ENCODE measurements around the gene COL27A1.

Gene COL27A1

DNA sequence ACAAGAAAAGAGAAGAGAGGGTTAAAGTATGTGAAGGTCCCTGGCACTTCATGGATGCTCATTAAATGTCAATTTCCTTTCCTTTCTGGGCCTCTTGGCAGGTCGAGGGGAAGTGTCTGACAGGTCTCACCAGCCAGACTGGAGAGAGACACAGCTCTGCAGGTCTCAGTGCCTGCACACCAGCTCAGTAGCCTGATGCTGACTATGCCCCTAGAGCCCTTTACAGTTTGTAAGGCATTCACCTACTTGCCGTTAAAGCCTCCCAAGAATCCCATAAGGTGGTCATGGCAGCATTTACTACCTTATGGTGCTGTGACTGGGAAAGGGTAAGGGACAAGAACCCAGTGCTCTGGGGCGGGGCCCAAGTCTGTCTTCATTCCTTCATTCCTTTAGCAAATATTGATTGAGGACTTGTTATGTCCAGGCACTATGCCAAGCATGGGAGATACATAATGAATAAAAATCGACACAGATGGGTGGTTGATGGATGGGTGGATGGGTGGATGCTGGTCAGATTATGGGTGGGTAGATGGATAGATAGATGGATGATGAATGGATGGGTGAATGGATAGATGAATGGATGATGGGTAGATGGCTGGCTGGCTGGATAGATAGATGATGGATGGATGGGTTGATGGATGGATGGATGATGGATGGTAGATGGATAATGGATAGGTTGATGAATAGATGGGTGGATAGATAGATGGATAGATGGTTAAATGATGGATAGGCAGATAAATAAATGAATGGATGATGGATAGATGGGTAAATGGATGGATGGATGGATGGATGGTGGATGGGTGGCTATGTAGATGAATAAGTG lies 34.9 kb upstream of the COL27A1 start:
- no peak overlapping the region for H3K9ac ChIP-seq
- no peak overlapping the region for H2AFZ ChIP-seq
- H3K4me2 ChIP-seq (ENCODE audit: low read length), result no peak overlapping the region
- no peak overlapping the region for H3K27ac ChIP-seq
- H3K4me3 ChIP-seq (ENCODE audit: low read depth, low read length), result no peak overlapping the region
- H3K79me2 ChIP-seq, result no peaks in the 10 kb centered on the region
- H3K27me3 ChIP-seq (ENCODE audit: control insufficient read depth, insufficient read depth, low read length), result no peaks in the 10 kb centered on the region
- no peaks in the 10 kb centered on the region for H3K4me1 ChIP-seq
- no peaks in the 10 kb centered on the region for H3K9me3 ChIP-seq (ENCODE audit: control insufficient read depth, low read length)
- H3K36me3 ChIP-seq (ENCODE audit: control insufficient read depth, insufficient read depth, low read length), result no peaks in the 10 kb centered on the region
- TF ChIP-seq, protein P1, sequence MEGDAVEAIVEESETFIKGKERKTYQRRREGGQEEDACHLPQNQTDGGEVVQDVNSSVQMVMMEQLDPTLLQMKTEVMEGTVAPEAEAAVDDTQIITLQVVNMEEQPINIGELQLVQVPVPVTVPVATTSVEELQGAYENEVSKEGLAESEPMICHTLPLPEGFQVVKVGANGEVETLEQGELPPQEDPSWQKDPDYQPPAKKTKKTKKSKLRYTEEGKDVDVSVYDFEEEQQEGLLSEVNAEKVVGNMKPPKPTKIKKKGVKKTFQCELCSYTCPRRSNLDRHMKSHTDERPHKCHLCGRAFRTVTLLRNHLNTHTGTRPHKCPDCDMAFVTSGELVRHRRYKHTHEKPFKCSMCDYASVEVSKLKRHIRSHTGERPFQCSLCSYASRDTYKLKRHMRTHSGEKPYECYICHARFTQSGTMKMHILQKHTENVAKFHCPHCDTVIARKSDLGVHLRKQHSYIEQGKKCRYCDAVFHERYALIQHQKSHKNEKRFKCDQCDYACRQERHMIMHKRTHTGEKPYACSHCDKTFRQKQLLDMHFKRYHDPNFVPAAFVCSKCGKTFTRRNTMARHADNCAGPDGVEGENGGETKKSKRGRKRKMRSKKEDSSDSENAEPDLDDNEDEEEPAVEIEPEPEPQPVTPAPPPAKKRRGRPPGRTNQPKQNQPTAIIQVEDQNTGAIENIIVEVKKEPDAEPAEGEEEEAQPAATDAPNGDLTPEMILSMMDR (IDR thresholded peaks at IDR 0.05), result no peak

DNA sequence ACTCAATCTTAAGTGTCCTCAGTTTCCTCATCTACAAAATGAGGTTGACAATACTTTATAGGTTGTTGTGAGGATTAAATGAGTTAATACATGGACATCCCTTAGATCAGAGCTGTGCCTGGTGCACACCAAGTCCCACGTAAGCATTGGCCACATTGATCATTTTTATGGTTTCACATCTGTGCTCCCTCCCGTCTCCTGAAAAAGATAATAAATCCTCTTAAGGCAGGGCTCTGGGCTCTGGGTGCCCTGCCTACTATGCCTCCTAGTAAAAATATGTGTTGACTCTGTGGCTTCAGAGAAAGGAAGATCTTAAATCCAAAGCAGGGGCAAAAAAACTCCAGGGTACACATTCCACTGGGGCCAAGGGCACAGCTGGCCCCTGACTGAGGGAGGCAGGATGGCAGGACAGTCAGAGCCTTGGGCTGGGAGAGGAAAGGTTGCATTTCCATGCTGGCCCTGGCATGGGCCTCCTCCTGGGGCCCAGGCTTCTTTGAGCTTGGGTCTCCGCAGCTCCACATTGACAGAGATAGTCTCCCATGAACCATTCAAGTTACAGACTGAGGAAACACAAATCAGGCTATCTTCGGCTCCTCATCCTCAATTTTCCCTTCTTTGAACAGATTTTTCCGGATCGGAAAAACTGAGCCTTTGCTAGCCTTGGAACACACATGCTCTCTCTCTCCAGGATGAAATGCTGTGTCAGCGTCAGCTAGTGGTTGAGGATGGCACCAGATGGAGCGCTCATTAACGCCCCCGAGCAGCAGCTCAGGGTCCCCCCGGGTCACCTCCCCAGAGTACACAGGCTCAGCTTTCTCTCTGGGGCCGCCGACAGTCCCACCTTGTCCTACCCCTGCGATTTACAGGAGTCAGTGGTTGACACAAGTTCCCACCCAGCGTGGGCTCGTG lies 33.9 kb upstream of the COL27A1 start:
- Histone ChIP-seq H3K36me3 (ENCODE audit: control insufficient read depth, insufficient read depth, low read length) (no peaks in the 10 kb centered on the region), H3K27ac (no peak overlapping the region), H3K9ac (no peak overlapping the region), H3K27me3 (ENCODE audit: control insufficient read depth, insufficient read depth, low read length) (no peaks in the 10 kb centered on the region), H3K4me1 (no peaks in the 10 kb centered on the region), H2AFZ (no peak overlapping the region), H3K4me2 (ENCODE audit: low read length) (no peak overlapping the region), H3K9me3 (ENCODE audit: control insufficient read depth, low read length) (no peaks in the 10 kb centered on the region), H3K4me3 (ENCODE audit: low read depth, low read length) (no peak overlapping the region), H3K79me2 (no peaks in the 10 kb centered on the region)
- TF ChIP-seq, protein P1 (IDR thresholded peaks at IDR 0.05), result no peak

DNA sequence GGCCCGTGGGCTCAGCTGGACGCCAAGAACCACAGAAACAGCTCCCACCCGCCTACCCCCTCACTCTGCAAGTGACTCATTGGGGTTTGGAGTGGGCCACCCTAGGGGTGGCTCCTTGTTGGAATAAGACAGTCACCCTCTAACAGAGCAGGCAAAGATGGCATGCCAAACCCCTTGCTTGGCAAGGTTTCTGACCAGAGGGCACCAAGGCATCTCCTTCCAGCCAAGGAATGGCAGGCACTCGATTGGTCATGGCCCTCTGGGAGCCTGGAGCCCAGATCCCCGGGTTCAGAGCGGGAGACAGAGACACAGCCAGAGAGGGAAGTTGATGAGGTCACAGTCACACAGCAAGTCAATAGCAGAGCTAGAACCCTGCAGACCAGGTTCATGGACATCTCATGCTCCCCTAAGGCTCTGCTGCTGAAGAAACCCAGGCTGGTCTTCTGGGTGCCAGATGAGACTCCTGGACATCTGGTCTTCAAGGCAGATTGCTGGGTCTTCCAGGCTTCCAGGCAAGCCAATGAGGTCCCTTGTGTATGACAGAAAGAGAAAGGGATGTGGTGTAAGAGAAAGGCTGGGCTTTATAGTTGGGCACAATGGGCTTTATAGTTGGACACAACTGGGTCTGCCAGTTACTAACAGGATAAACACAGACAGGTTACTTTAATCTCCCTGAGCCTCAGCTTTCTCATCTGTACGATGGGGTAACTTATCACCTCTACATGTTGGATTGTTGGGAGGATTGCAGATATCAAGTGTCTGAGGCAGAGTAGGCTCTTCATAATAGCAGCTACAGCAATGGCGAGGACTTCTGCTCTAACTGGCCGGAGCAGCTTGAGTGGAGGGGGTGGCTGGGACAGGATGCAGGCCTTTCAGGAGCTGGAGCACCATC lies 33.0 kb upstream of the COL27A1 start:
- Histone ChIP-seq H3K27ac (no peak overlapping the region), H3K9me3 (ENCODE audit: control insufficient read depth, low read length) (no peaks in the 10 kb centered on the region), H3K9ac (no peak overlapping the region), H2AFZ (no peak overlapping the region), H3K36me3 (ENCODE audit: control insufficient read depth, insufficient read depth, low read length) (no peaks in the 10 kb centered on the region), H3K79me2 (no peaks in the 10 kb centered on the region), H3K4me1 (no peaks in the 10 kb centered on the region), H3K4me3 (ENCODE audit: low read depth, low read length) (no peak overlapping the region), H3K4me2 (ENCODE audit: low read length) (no peak overlapping the region), H3K27me3 (ENCODE audit: control insufficient read depth, insufficient read depth, low read length) (no peaks in the 10 kb centered on the region)
- TF ChIP-seq, protein P1 (IDR thresholded peaks at IDR 0.05), result no peak

DNA sequence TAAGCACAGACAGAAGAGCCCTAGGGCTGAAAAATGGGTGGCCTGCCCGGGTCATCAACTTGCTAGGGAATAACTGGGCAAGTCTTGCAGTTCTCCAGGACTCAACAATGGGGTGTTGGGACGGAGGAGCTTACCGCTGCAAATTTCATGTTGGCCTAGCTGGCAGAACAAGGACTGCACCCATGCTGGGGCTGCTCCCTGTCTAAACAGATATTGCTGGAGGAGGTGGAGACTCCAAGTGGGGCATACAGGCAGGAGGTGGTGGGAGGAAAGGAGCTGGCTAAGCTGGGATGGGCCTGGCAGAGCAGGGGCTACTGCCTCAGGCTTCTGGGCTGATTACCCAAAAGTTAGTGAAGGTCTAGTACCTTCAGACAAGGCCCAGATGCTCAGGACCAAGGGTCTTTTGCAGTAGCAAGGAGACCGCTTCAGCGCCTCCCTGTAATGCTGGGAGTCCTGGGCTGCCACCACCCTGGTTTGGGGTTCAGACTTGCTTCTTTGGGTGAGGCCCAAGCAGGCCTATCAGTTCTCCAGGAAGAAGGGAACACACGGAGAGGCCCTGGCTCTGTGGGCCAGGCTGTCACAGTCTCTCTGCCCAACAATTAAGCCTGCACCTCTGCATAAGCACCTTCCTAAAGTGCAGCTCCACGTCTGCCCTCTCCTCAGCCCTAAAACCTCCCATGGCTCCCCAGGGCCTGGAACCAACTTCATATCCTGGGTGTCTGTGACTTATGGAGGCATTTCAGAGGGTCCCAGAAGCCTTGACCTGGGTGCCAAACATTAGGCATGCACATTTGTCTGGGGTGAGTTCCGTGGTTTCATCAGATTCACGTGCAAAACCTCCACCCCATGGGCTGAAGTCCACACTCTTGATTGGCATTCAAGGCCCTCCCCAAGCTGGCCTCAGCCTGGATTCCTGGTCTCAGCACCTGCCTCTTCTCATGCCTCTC lies 32.0 kb upstream of the COL27A1 start:
- TF ChIP-seq, protein P1 (IDR thresholded peaks at IDR 0.05), result no peak
- Histone ChIP-seq H3K4me1 (no peaks in the 10 kb centered on the region), H2AFZ (no peak overlapping the region), H3K9ac (no peak overlapping the region), H3K27ac (no peak overlapping the region), H3K4me2 (ENCODE audit: low read length) (no peak overlapping the region), H3K36me3 (ENCODE audit: control insufficient read depth, insufficient read depth, low read length) (no peaks in the 10 kb centered on the region), H3K4me3 (ENCODE audit: low read depth, low read length) (no peak overlapping the region), H3K79me2 (no peaks in the 10 kb centered on the region), H3K9me3 (ENCODE audit: control insufficient read depth, low read length) (no peaks in the 10 kb centered on the region), H3K27me3 (ENCODE audit: control insufficient read depth, insufficient read depth, low read length) (no peaks in the 10 kb centered on the region)

Measured in parathyroid adenoma (tissue), 2 donors.